C4-2B (cell line): Measurements from ENCODE around the gene ATP13A2.

ENCODE experiments used
- ZFX ChIP-seq: fragments of 450-650 bp; IDR thresholded peaks from 2 replicates; pipeline ENCODE4 v1.6.1; 2017
- TF ChIP-seq, protein P1 (sequence below): fragments of 450-650 bp; conservative IDR thresholded peaks from 2 replicates; pipeline ENCODE4 v1.5.1; 2017; ENCODE audit warnings: mild to moderate bottlenecking

DNA sequence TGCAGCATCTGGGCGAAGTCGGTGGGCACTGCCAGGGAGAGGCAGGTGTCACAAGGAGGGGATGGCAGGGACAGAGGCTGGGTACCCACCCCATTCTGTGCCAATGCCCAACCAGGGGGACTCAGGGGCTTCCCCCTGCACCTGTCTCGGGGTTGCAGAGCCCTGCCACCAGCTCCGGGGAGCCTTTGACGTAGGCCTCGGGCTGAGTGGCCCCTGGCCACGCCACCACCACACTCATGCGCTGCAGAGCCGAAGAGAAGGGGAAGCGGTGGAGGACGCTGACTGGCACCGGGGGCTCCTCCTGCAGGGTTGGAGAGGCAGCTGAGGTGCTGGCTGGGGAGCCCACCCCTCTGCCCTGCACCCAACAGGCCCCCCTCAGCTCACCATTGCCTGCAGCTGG is 19.6 kb downstream of the ATP13A2 start:
- TF ChIP-seq, protein P1, sequence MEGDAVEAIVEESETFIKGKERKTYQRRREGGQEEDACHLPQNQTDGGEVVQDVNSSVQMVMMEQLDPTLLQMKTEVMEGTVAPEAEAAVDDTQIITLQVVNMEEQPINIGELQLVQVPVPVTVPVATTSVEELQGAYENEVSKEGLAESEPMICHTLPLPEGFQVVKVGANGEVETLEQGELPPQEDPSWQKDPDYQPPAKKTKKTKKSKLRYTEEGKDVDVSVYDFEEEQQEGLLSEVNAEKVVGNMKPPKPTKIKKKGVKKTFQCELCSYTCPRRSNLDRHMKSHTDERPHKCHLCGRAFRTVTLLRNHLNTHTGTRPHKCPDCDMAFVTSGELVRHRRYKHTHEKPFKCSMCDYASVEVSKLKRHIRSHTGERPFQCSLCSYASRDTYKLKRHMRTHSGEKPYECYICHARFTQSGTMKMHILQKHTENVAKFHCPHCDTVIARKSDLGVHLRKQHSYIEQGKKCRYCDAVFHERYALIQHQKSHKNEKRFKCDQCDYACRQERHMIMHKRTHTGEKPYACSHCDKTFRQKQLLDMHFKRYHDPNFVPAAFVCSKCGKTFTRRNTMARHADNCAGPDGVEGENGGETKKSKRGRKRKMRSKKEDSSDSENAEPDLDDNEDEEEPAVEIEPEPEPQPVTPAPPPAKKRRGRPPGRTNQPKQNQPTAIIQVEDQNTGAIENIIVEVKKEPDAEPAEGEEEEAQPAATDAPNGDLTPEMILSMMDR = no peak
- TF ChIP-seq ZFX = no peak
